HepG2 (cell line): Measurements from ENCODE around the gene ABAT. TPM values are rescaled to one million over a fixed set of nuclear protein-coding genes. Genes with fewer than 3 reads are reported as not detected.

Source experiments
- ARNTL ChIP-seq: sonication (generic); formaldehyde crosslinking; IDR thresholded peaks from 2 replicates; pipeline ENCODE4 v1.4.0; 2020; ENCODE audit warnings: mild to moderate bottlenecking, missing genetic modification reagents
- BRD4 ChIP-seq: sonication (generic); formaldehyde crosslinking; IDR thresholded peaks from 2 replicates; pipeline ENCODE4 v1.4.0; 2020; ENCODE audit warnings: missing genetic modification reagents
- CBX5 ChIP-seq: sonication (generic); formaldehyde crosslinking; IDR thresholded peaks from 2 replicates; pipeline ENCODE4 v1.4.0; 2020; ENCODE audit warnings: missing genetic modification reagents, borderline replicate concordance
- GPN1 ChIP-seq: sonication (generic); formaldehyde crosslinking; IDR thresholded peaks from 2 replicates; pipeline ENCODE4 v1.5.1; 2020; ENCODE audit warnings: missing genetic modification reagents, borderline replicate concordance
- HDAC1 ChIP-seq: sonication (generic); formaldehyde crosslinking; IDR thresholded peaks from 2 replicates; pipeline ENCODE4 v1.5.1; 2020; ENCODE audit warnings: mild to moderate bottlenecking, missing genetic modification reagents
- HNRNPUL1 ChIP-seq: fragments of 200-400 bp; formaldehyde crosslinking; IDR thresholded peaks from 2 replicates; pipeline ENCODE4 v1.6.1; 2017; ENCODE audit warnings: low read depth, mild to moderate bottlenecking, low read length, moderate library complexity
- HOXD1 ChIP-seq: sonication (generic); formaldehyde crosslinking; IDR thresholded peaks from 2 replicates; pipeline ENCODE4 v1.5.0; 2020; ENCODE audit warnings: missing genetic modification reagents
- JUNB ChIP-seq: sonication (generic); formaldehyde crosslinking; IDR thresholded peaks from 2 replicates; pipeline ENCODE4 v1.8.0; 2022; ENCODE audit warnings: missing genetic modification reagents, mild to moderate bottlenecking, borderline replicate concordance
- MEIS2 ChIP-seq: sonication (generic); formaldehyde crosslinking; IDR thresholded peaks from 2 replicates; pipeline ENCODE4 v1.9.0; 2021; ENCODE audit warnings: mild to moderate bottlenecking, missing genetic modification reagents
- NKX3-1 ChIP-seq: sonication (generic); formaldehyde crosslinking; IDR thresholded peaks from 2 replicates; pipeline ENCODE4 v1.5.0; 2020; ENCODE audit warnings: missing genetic modification reagents
- NR2C2 ChIP-seq: sonication (generic); formaldehyde crosslinking; IDR thresholded peaks from 2 replicates; pipeline ENCODE4 v1.4.0; 2020; ENCODE audit warnings: missing genetic modification reagents, mild to moderate bottlenecking, moderate library complexity, borderline replicate concordance
- TBX3 ChIP-seq: fragments of 450-650 bp; IDR thresholded peaks from 2 replicates; pipeline ENCODE4 v1.6.1; 2017; ENCODE audit warnings: antibody characterized with exemption, mild to moderate bottlenecking, inconsistent platforms, borderline replicate concordance
- ZIK1 ChIP-seq: sonication (generic); formaldehyde crosslinking; IDR thresholded peaks from 2 replicates; pipeline ENCODE4 v1.5.0; 2020; ENCODE audit warnings: mild to moderate bottlenecking, low read depth, missing genetic modification reagents, borderline replicate concordance
- ZNF143 ChIP-seq: sonication (generic); formaldehyde crosslinking; IDR thresholded peaks from 2 replicates; pipeline ENCODE4 v1.4.0; 2020; ENCODE audit warnings: missing genetic modification reagents
- ZNF264 ChIP-seq: sonication (generic); formaldehyde crosslinking; IDR thresholded peaks from 2 replicates; pipeline ENCODE4 v1.4.0; 2020; ENCODE audit warnings: missing genetic modification reagents
- polyA plus RNA-seq, 8 experiments: library from polyadenylated mRNA; depleted of rRNA in 3 of 8; stranded (reverse) in 7 of 8; unstranded in 1 of 8; fragments of >200 nt; fragmentation: Illumina TruSeq in 4 of 8; extraction: Trizol in 4 of 8; gene quantifications; 2 replicates each; pipeline versions ENCODE4 v1.2.1 to v1.2.3, GENCODE V29; 2011 to 2016; ENCODE audit warnings: low read depth in 4 of 8, missing spikeins in 1 of 8, mixed read lengths in 1 of 8; ENCODE audit not compliant: insufficient read depth in 1 of 8
- total RNA-seq, 5 experiments: library from RNA; depleted of rRNA; stranded (reverse); fragments of >200 nt; fragmentation: Illumina TruSeq; extraction: Trizol; gene quantifications; 2 replicates each; pipeline ENCODE4 v1.2.3, GENCODE V29; 2016; ENCODE audit warnings: low read depth in 1 of 5
- TF ChIP-seq, protein P1 (sequence below): sonication (generic); formaldehyde crosslinking; IDR thresholded peaks from 2 replicates; pipeline ENCODE4 v1.5.0; 2020; ENCODE audit warnings: missing genetic modification reagents, mild to moderate bottlenecking, borderline replicate concordance
- TF ChIP-seq, protein P2 (sequence below): sonication (generic); formaldehyde crosslinking; IDR thresholded peaks from 2 replicates; pipeline ENCODE4 v1.8.0; 2022; ENCODE audit warnings: missing genetic modification reagents, mild to moderate bottlenecking, moderate library complexity, borderline replicate concordance
- TF ChIP-seq, protein P3 (sequence below), 2 experiments: sonication (generic) in 1 of 2; formaldehyde crosslinking in 1 of 2; IDR thresholded peaks; 2 replicates each; pipeline versions ENCODE4 v1.6.1 to v1.9.0; 2014 to 2022; ENCODE audit warnings: antibody characterized with exemption in 1 of 2, borderline replicate concordance in 1 of 2, inconsistent platforms in 1 of 2, low read depth in 1 of 2, missing genetic modification reagents in 1 of 2

ABAT gene
- total and polyA plus RNA-seq, 2 of the 13 experiments (the other 11 are each of a cell fraction or from before 2014, with no cell fraction given) = 47.6 to 97.3 TPM

DNA sequence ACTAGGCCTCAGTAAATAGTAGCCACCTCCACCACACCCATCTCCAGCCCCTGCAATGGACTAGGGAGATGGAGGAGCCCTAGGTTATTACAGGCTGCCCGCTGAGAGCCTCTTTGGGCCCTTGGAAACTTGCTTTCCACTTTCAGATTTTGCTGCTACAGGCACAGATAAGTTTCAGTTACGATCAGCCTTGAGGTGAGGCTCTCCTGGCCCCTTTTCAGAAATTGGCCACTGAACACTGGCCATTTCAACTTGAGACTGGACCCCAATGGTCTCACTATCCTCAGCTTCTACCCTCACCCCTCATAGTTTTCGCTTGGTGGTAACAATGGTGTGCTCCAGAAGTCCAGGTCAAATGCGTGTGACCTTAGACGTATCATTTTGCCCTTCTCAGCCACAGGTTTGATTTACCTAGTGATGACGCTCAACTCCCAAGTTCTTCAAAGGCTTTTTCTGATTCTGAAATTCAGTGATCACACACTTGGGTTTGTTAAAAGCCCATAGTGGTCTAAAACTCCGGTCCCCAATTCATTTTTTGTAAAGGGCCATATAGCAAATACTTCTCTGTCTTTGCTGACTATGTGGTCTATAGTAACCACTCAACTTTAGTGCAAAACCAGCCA, 124.2 kb downstream of the ABAT start (continued):
- TF ChIP-seq, protein P1, sequence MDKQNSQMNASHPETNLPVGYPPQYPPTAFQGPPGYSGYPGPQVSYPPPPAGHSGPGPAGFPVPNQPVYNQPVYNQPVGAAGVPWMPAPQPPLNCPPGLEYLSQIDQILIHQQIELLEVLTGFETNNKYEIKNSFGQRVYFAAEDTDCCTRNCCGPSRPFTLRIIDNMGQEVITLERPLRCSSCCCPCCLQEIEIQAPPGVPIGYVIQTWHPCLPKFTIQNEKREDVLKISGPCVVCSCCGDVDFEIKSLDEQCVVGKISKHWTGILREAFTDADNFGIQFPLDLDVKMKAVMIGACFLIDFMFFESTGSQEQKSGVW (CRISPR knock-in tag) = 0 out of 2 replicates have a peak, but pooled peaks have one; percentile 62
- TF ChIP-seq HOXD1 (CRISPR knock-in tag) (no peak), ZIK1 (CRISPR knock-in tag) (no peak), ARNTL (CRISPR knock-in tag) (no peak), ZNF264 (no peak), ZNF143 (CRISPR knock-in tag) (peak; percentile 36; the same call in 1 of the 2 replicates), HNRNPUL1 (no peak), HDAC1 (0 out of 2 replicates have a peak, but pooled peaks have one; percentile 38), JUNB (CRISPR knock-in tag) (no peak), TBX3 (no peak), MEIS2 (CRISPR knock-in tag) (0 out of 2 replicates have a peak, but pooled peaks have one; percentile 31), NR2C2 (CRISPR knock-in tag) (no peak), CBX5 (no peak), BRD4 (CRISPR knock-in tag) (0 out of 2 replicates have a peak, but pooled peaks have one; percentile 48), NKX3-1 (0 out of 2 replicates have a peak, but pooled peaks have one; percentile 18), GPN1 (CRISPR knock-in tag) (no peak)
- TF ChIP-seq, protein P2, sequence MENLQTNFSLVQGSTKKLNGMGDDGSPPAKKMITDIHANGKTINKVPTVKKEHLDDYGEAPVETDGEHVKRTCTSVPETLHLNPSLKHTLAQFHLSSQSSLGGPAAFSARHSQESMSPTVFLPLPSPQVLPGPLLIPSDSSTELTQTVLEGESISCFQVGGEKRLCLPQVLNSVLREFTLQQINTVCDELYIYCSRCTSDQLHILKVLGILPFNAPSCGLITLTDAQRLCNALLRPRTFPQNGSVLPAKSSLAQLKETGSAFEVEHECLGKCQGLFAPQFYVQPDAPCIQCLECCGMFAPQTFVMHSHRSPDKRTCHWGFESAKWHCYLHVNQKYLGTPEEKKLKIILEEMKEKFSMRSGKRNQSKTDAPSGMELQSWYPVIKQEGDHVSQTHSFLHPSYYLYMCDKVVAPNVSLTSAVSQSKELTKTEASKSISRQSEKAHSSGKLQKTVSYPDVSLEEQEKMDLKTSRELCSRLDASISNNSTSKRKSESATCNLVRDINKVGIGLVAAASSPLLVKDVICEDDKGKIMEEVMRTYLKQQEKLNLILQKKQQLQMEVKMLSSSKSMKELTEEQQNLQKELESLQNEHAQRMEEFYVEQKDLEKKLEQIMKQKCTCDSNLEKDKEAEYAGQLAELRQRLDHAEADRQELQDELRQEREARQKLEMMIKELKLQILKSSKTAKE = no peak
- TF ChIP-seq, protein P3, sequence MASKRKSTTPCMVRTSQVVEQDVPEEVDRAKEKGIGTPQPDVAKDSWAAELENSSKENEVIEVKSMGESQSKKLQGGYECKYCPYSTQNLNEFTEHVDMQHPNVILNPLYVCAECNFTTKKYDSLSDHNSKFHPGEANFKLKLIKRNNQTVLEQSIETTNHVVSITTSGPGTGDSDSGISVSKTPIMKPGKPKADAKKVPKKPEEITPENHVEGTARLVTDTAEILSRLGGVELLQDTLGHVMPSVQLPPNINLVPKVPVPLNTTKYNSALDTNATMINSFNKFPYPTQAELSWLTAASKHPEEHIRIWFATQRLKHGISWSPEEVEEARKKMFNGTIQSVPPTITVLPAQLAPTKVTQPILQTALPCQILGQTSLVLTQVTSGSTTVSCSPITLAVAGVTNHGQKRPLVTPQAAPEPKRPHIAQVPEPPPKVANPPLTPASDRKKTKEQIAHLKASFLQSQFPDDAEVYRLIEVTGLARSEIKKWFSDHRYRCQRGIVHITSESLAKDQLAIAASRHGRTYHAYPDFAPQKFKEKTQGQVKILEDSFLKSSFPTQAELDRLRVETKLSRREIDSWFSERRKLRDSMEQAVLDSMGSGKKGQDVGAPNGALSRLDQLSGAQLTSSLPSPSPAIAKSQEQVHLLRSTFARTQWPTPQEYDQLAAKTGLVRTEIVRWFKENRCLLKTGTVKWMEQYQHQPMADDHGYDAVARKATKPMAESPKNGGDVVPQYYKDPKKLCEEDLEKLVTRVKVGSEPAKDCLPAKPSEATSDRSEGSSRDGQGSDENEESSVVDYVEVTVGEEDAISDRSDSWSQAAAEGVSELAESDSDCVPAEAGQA (IDR thresholded peaks at IDR 0.05; ENCODE audit: low read depth) = no peak
- TF ChIP-seq, protein P3 (CRISPR knock-in tag; IDR thresholded peaks at IDR 0.05; ENCODE audit: borderline replicate concordance) = 0 out of 2 replicates have a peak, but pooled peaks have one; percentile 59
